K562 (cell line): ENCODE measurements around the gene BSCL2. TPM values are rescaled to one million over a fixed set of nuclear protein-coding genes. Genes with fewer than 3 reads are reported as not detected.

Experiments used
- ZBTB40 ChIP-seq, 2 experiments: fragments of 450-650 bp in 1 of 2; sonication (generic) in 1 of 2; formaldehyde crosslinking in 1 of 2; IDR thresholded peaks; 2 replicates each; pipeline versions ENCODE4 v1.7.1 to v1.9.0; 2016 to 2022; ENCODE audit warnings: inconsistent platforms in 1 of 2, mild to moderate bottlenecking in 1 of 2, missing genetic modification reagents in 1 of 2
- polyA plus RNA-seq, 8 experiments: library from polyadenylated mRNA; depleted of rRNA in 4 of 8; stranded (reverse) in 5 of 8; unstranded in 3 of 8; fragments of >200 nt; fragmentation: Nextera tagmentation in 2 of 8; fragmentation: Illumina TruSeq in 1 of 8; extraction: Ambion mirVana in 2 of 8; extraction: Trizol in 1 of 8; gene quantifications; 2 replicates each; pipeline versions ENCODE4 v1.2.1 to v1.2.3, GENCODE V29; 2011 to 2014; ENCODE audit warnings: inconsistent platforms in 1 of 8, missing spikeins in 1 of 8
- total RNA-seq, 7 experiments: library from RNA; depleted of rRNA in 6 of 7; stranded (reverse); fragments of >200 nt in 6 of 7; fragmentation: Illumina TruSeq in 2 of 7; extraction: Trizol in 2 of 7; gene quantifications; 2 replicates each; pipeline versions ENCODE4 v1.2.1 to v1.2.3, GENCODE V29; 2011 to 2021; ENCODE audit warnings: low replicate concordance in 1 of 7

The BSCL2 gene
- total and polyA plus RNA-seq, 9 of the 15 experiments (the other 6 are each of a cell fraction or from before 2014, with no cell fraction given): 18.9 to 51.7 (median 35.2) TPM

DNA sequence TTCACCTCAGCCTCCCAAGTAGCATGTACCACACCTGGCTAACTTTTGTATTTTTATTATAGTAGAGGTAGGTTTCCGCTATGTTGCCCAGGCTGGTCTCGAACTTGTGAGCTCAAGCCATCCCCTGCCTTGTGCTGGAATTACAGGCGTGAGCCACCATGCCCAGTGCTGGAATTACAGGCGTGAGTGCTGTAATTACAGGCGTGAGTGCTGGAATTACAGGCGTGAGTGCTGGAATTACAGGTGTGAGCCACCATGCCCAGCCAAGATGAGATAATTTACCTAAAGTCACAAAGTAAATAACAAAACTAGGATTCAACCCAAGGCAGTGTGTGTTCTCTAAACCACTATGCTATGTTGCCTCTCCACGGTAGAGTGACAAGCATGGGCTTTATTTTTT lies 24.7 kb downstream of the BSCL2 start (continued):
- no peak for TF ChIP-seq ZBTB40 (IDR thresholded peaks at IDR 0.05)
- TF ChIP-seq ZBTB40 (CRISPR knock-in tag; IDR thresholded peaks at IDR 0.05): no peak
